ENCODE data around the gene PFKL. TPM values are rescaled to one million over a fixed set of nuclear protein-coding genes. Genes with fewer than 3 reads are reported as not detected.

PFKL gene
- total RNA-seq, 1 experiment from 2014 or later = 150 TPM

DNA sequence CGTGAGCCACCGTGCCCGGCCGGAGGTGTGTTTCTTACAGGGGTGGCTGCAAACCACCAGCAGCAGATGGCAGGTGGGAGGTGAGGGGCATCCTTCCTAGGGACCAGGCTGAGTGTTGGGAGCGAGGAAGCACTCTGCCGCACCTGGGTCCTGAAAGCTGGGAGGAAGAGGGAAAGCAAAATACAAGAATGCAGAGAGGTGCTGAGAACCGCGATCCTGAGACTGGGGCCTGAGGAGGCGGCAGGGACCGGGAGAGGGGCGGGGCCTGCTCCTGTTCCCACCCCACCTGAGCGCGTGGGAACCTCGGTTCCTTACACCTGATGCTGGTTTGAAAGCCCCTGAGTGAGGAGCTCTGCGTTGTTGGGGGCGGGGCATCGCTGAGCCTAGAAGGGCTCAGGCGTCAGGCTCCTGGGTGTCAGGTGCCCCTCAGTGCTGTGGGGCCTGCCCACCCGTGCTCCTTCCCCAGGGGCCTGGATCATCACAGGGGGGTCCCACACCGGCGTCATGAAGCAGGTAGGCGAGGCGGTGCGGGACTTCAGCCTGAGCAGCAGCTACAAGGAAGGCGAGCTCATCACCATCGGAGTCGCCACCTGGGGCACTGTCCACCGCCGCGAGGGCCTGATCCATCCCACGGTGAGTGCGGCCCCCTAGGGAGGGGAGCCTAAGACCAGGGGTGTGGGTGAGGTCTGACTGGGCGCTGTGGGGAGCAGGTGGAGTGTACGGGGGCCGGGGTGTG, 69.0 kb downstream of the PFKL start:
- Histone ChIP-seq H3K9me3 (ENCODE audit: control insufficient read depth in 1 of 2, insufficient read depth in 1 of 2, low read depth in 1 of 2, low read length in 2 of 2) (no peaks in the 10 kb centered on the region), H3K9me2 (ENCODE audit: insufficient read depth) (no peaks in the 10 kb centered on the region), H3K27ac (ENCODE audit: low read depth, low read length) (no peak overlapping the region), H3K27me3 (ENCODE audit: insufficient read depth, low read length) (no peaks in the 10 kb centered on the region), H2AFZ (ENCODE audit: low read depth, low read length, poor library complexity, severe bottlenecking) (no peak overlapping the region), H3K36me3 (ENCODE audit: control insufficient read depth in 1 of 2, insufficient read depth in 2 of 2, low read length in 2 of 2) (no peaks in the 10 kb centered on the region), H3K4me3 (replicated peaks in 1 of 2; ENCODE audit: low read depth in 1 of 2, low read length in 2 of 2) (no peak overlapping the region), H4K20me1 (ENCODE audit: insufficient read depth) (no peaks in the 10 kb centered on the region), H3K4me2 (ENCODE audit: low read length) (no peak overlapping the region), H3K4me1 (ENCODE audit: control insufficient read depth in 1 of 2, insufficient read depth in 2 of 2, low read length in 2 of 2) (no peaks in the 10 kb centered on the region), H3K9ac (ENCODE audit: low read length) (no peak overlapping the region), H3K79me2 (ENCODE audit: insufficient read depth, low read length) (no peaks in the 10 kb centered on the region)
- ChIA-PET POLR2A (no interaction called here), CTCF (no interaction called here), RAD21 (ENCODE audit: low non-redundant PET in 1 of 2, low total read pairs in 2 of 2, uncharacterized antibody in 2 of 2, unreplicated experiment in 2 of 2) (no interaction called here)
- DNase-seq (ENCODE audit: low read depth, low spot score) = no peak
- no peak for ATAC-seq
- TF ChIP-seq SRF (IDR thresholded peaks at IDR 0.05; ENCODE audit: low read depth) = no peak
- TF ChIP-seq, protein P1, sequence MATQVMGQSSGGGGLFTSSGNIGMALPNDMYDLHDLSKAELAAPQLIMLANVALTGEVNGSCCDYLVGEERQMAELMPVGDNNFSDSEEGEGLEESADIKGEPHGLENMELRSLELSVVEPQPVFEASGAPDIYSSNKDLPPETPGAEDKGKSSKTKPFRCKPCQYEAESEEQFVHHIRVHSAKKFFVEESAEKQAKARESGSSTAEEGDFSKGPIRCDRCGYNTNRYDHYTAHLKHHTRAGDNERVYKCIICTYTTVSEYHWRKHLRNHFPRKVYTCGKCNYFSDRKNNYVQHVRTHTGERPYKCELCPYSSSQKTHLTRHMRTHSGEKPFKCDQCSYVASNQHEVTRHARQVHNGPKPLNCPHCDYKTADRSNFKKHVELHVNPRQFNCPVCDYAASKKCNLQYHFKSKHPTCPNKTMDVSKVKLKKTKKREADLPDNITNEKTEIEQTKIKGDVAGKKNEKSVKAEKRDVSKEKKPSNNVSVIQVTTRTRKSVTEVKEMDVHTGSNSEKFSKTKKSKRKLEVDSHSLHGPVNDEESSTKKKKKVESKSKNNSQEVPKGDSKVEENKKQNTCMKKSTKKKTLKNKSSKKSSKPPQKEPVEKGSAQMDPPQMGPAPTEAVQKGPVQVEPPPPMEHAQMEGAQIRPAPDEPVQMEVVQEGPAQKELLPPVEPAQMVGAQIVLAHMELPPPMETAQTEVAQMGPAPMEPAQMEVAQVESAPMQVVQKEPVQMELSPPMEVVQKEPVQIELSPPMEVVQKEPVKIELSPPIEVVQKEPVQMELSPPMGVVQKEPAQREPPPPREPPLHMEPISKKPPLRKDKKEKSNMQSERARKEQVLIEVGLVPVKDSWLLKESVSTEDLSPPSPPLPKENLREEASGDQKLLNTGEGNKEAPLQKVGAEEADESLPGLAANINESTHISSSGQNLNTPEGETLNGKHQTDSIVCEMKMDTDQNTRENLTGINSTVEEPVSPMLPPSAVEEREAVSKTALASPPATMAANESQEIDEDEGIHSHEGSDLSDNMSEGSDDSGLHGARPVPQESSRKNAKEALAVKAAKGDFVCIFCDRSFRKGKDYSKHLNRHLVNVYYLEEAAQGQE (IDR thresholded peaks at IDR 0.05; ENCODE audit: low read depth) = no peak
- TF ChIP-seq EGR1 (IDR thresholded peaks at IDR 0.05; ENCODE audit: low read depth) = no peak
- no TSS peak for BruUV-seq (replicated peaks)
- intact Hi-C loops (cut with micrococcal nuclease) = no loop called here

DNA sequence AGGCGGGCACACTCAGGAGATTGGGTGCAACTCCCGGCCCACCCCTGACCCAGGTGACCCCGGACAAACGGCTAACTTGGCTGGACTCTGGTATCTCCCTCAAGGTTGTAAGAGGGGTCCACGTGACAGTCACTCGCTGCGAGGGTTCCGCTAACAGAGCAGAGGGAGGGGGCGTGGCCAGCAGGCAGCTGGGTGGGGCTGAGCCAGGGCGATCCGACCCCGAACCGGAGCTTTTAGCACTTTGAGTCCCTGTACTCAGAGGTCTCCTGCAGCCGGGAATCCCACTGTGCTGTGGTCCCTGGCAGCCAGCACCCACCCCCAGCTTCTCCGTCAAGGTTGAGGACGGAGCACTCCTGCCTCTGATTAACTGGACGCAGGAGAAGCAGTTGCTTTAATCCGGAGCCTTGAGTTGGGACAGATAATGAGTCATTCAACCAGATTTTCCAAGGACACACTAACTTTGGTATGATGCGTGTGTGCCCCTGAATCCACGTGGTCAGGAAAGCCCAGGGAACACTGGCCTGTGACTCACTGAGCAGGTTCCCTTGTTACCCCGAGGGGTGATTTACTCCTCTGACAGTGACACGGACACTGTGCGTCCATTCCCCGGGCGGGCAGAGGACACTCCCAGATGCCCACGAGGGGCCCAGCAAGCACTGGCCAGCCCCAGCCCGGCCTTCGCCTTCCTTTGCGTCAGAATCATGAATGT, 70.3 kb downstream of the PFKL start:
- H3K27me3 ChIP-seq (ENCODE audit: insufficient read depth, low read length) = no peaks in the 10 kb centered on the region
- no peak overlapping the region for H3K4me3 ChIP-seq (replicated peaks in 1 of 2; ENCODE audit: low read depth in 1 of 2, low read length in 2 of 2)
- H3K9ac ChIP-seq (ENCODE audit: low read length) = no peak overlapping the region
- POLR2A ChIA-PET = no interaction called here
- TF ChIP-seq TCF7L2 (IDR thresholded peaks at IDR 0.05; ENCODE audit: borderline replicate concordance, extremely low read depth, insufficient read depth, insufficient read length) = peak; percentile 46
- TF ChIP-seq, protein P2, sequence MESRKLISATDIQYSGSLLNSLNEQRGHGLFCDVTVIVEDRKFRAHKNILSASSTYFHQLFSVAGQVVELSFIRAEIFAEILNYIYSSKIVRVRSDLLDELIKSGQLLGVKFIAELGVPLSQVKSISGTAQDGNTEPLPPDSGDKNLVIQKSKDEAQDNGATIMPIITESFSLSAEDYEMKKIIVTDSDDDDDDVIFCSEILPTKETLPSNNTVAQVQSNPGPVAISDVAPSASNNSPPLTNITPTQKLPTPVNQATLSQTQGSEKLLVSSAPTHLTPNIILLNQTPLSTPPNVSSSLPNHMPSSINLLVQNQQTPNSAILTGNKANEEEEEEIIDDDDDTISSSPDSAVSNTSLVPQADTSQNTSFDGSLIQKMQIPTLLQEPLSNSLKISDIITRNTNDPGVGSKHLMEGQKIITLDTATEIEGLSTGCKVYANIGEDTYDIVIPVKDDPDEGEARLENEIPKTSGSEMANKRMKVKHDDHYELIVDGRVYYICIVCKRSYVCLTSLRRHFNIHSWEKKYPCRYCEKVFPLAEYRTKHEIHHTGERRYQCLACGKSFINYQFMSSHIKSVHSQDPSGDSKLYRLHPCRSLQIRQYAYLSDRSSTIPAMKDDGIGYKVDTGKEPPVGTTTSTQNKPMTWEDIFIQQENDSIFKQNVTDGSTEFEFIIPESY (IDR thresholded peaks at IDR 0.05; ENCODE audit: extremely low read depth, insufficient replicate concordance, low read length) = no peak
- ATAC-seq (no peak), DNase-seq (ENCODE audit: low read depth, low spot score) (no peak)
- CTCF ChIA-PET = no interaction called here
- H3K9me2 ChIP-seq (ENCODE audit: insufficient read depth) = no peaks in the 10 kb centered on the region
- H2AFZ ChIP-seq (ENCODE audit: low read depth, low read length, poor library complexity, severe bottlenecking) = no peak overlapping the region
- H3K4me2 ChIP-seq (ENCODE audit: low read length) = no peak overlapping the region
- no peaks in the 10 kb centered on the region for H4K20me1 ChIP-seq (ENCODE audit: insufficient read depth)
- BruUV-seq (replicated peaks) = no TSS peak
- H3K79me2 ChIP-seq (ENCODE audit: insufficient read depth, low read length) = no peaks in the 10 kb centered on the region
- H3K36me3 ChIP-seq (ENCODE audit: control insufficient read depth in 1 of 2, insufficient read depth in 2 of 2, low read length in 2 of 2) = no peaks in the 10 kb centered on the region
- RAD21 ChIA-PET (ENCODE audit: low non-redundant PET in 1 of 2, low total read pairs in 2 of 2, uncharacterized antibody in 2 of 2, unreplicated experiment in 2 of 2) = no interaction called here
- intact Hi-C loops (cut with micrococcal nuclease) = no loop called here
- no peaks in the 10 kb centered on the region for H3K4me1 ChIP-seq (ENCODE audit: control insufficient read depth in 1 of 2, insufficient read depth in 2 of 2, low read length in 2 of 2)
- H3K27ac ChIP-seq (ENCODE audit: low read depth, low read length) = no peak overlapping the region
- H3K9me3 ChIP-seq (ENCODE audit: control insufficient read depth in 1 of 2, insufficient read depth in 1 of 2, low read depth in 1 of 2, low read length in 2 of 2) = no peaks in the 10 kb centered on the region

Data from HCT116 (cell line).